Measurements from ENCODE around the gene COX10.

DNA sequence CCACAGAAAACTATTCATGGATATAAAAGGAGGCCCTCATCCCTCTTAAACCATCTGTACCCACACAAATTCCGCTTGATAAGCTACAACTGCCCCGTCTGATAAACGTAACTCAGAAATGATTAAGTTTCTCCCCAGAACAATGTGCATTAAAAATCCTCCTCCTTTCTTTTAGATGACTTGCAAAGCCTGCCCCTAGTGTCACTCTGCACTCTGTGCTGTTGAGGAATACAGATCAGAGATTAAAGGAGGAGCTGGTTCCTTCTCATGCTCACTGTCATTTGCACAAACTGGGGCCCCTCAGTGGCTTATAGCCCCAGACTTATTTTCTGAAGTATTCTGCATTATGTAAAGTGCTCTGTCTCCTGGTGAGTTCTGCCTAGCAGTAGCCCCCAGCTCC is 134.1 kb downstream of the COX10 start:
- no peak for TF ChIP-seq POLR2A (IDR thresholded peaks at IDR 0.05; ENCODE audit: low read depth, low read length)
- TF ChIP-seq POLR2AphosphoS5 (IDR thresholded peaks at IDR 0.05; ENCODE audit: low read depth, low read length) = no peak

Measured in GM12891 (cell line).